ENCODE measurements around the gene KLK13.

Gene KLK13

GRCh38 chr19:51064534-51065220 lies at the start of gene KLK13:
Gene KLK13 (minus strand): TSS chr19:51065092. CDS start chr19:51065067, 25 bp downstream.
- DNase-seq (ENCODE audit: low spot score) = no peak

GRCh38 chr19:51114087-51114729 lies 49.3 kb upstream of the KLK13 start:
- no peak for DNase-seq (ENCODE audit: low spot score)

- DNase-seq (ENCODE audit: low spot score) = no peak
Observed at GRCh38 chr19:51111606-51112005, 46.7 kb upstream of the KLK13 start.

- DNase-seq (ENCODE audit: low spot score) = no peak
Observed at GRCh38 chr19:51110666-51110971, 45.7 kb upstream of the KLK13 start.

GRCh38 chr19:51108805-51109146 lies 43.9 kb upstream of the KLK13 start:
- DNase-seq (ENCODE audit: low spot score) = no peak

- DNase-seq (ENCODE audit: low spot score) = peak; percentile 97
Observed at GRCh38 chr19:51108066-51108804, 43.3 kb upstream of the KLK13 start, which contains the start of gene CTU1. Gene CTU1 (minus strand): TSS chr19:51108409. CDS start chr19:51104569, 3,840 bp downstream.

GRCh38 chr19:51107406-51108065 lies 42.6 kb upstream of the KLK13 start:
- peak; percentile 39 for DNase-seq (ENCODE audit: low spot score)

- no peak for DNase-seq (ENCODE audit: low spot score)
Observed at GRCh38 chr19:51103926-51104341, 39.0 kb upstream of the KLK13 start.

GRCh38 chr19:51102991-51103390 lies 38.1 kb upstream of the KLK13 start:
- DNase-seq (ENCODE audit: low spot score) = no peak

- no peak for DNase-seq (ENCODE audit: low spot score)
Observed at GRCh38 chr19:51101171-51101865, 36.4 kb upstream of the KLK13 start.

- DNase-seq (ENCODE audit: low spot score) = no peak
Observed at GRCh38 chr19:51100601-51101000, 35.7 kb upstream of the KLK13 start.

GRCh38 chr19:51099047-51099382 lies 34.1 kb upstream of the KLK13 start:
- no peak for DNase-seq (ENCODE audit: low spot score)

- no peak for DNase-seq (ENCODE audit: low spot score)
Observed at GRCh38 chr19:51098365-51099046, 33.6 kb upstream of the KLK13 start.

GRCh38 chr19:51097796-51098195 lies 32.9 kb upstream of the KLK13 start:
- DNase-seq (ENCODE audit: low spot score) = no peak

- DNase-seq (ENCODE audit: low spot score) = peak; percentile 76
Observed at GRCh38 chr19:51097166-51097738, 32.4 kb upstream of the KLK13 start.

- DNase-seq (ENCODE audit: low spot score) = no peak
Observed at GRCh38 chr19:51096473-51097165, 31.7 kb upstream of the KLK13 start.

GRCh38 chr19:51094696-51095279 lies 29.9 kb upstream of the KLK13 start:
- peak; percentile 63 for DNase-seq (ENCODE audit: low spot score)

- no peak for DNase-seq (ENCODE audit: low spot score)
Observed at GRCh38 chr19:51093510-51094345, 28.8 kb upstream of the KLK13 start.

GRCh38 chr19:51093101-51093500 lies 28.2 kb upstream of the KLK13 start:
- no peak for DNase-seq (ENCODE audit: low spot score)

All from AG08396 (cell line).